Stimulated activated CD8-positive, alpha-beta memory T cell treated with anti-CD3 and anti-CD28 coated beads, Interleukin-15, amount 100 ng/mL, for 48 hours (primary cell): ENCODE measurements around the gene BCL6.

Experiments
- DNase-seq, 2 donors: peaks; one replicate each; pipeline ENCODE4 v3.0.0-alpha.2; 2020; ENCODE audit warnings: low read depth in 2 of 2

The BCL6 gene

DNA sequence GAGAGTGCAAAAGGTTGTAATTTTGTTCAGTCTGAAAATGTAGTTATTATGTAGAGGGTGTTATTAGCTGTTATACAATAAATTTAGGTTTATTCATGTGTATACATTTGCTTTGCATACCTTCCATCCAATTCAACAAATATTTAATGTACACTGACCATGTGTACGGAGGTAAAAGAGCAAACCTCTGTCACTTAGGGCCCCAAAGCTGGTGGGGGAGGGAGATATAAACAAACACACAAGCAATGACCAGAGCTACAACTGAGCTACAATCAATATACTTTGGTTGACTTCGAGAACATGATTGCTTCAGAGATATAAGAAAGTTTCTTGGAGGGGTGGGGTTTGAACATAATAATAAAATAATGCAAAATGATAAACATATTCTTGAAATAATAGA is 17.5 kb upstream of the BCL6 start:
- no peak for DNase-seq

- no peak for DNase-seq
Measured at GRCh38 chr3:187759601-187760000, 14.3 kb upstream of the BCL6 start.

- DNase-seq, result no peak
Measured at GRCh38 chr3:187758318-187758955, 13.2 kb upstream of the BCL6 start.

GRCh38 chr3:187753516-187753915 is 8.2 kb upstream of the BCL6 start:
- DNase-seq, result no peak

GRCh38 chr3:187750513-187751123 is 5.3 kb upstream of the BCL6 start:
- DNase-seq, result no peak

DNA sequence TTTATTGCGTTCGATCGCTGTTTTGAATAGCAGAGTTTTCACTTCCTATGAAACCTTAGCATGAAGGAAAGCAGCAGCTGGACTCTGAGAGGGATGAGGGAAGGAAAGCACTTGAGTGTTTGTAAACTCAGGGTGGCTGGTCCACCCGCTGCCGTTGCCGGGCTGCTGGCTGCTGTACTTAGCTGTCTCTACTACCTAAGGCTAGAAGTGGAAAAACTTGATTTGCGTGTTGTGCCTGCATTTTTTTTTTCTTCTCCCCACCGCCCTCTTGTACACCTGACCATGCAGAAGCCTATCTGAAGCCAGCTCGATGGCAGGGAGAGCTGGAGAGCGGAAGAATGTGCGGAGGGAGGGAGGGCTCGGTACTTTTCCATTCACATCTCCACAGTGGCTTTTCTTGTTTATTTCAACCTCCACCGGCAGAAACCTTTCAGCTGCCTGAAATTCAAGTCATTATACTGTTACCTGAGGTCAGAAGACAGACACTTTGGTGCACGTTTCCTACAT is 4.8 kb upstream of the BCL6 start:
- DNase-seq, result no peak

GRCh38 chr3:187748050-187748481 is 2.8 kb upstream of the BCL6 start:
- DNase-seq, result peak; percentile 84

GRCh38 chr3:187747506-187747905 is 2.2 kb upstream of the BCL6 start:
- no peak for DNase-seq

- no peak for DNase-seq
Measured at GRCh38 chr3:187746442-187747281, 1.4 kb upstream of the BCL6 start.

DNA sequence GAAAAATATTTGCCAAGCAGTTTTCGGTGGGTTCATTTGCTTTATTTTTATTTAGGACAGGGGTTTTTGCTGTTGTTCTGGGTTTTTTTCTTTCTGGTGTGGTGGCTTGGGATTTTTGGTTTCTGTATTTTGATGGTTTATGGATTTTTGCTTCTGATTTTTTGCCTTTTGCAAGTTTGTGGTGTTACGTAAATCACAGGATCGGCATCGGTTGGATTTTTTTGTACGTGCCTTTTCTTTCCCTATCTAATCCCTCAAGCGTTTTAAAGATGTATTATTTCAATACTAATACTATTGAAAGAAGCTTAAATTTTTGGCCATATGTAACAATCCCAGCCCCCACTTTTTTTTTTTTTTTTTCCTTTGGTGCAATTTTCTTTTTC is 782 bp upstream of the BCL6 start:
- DNase-seq, result no peak

DNA sequence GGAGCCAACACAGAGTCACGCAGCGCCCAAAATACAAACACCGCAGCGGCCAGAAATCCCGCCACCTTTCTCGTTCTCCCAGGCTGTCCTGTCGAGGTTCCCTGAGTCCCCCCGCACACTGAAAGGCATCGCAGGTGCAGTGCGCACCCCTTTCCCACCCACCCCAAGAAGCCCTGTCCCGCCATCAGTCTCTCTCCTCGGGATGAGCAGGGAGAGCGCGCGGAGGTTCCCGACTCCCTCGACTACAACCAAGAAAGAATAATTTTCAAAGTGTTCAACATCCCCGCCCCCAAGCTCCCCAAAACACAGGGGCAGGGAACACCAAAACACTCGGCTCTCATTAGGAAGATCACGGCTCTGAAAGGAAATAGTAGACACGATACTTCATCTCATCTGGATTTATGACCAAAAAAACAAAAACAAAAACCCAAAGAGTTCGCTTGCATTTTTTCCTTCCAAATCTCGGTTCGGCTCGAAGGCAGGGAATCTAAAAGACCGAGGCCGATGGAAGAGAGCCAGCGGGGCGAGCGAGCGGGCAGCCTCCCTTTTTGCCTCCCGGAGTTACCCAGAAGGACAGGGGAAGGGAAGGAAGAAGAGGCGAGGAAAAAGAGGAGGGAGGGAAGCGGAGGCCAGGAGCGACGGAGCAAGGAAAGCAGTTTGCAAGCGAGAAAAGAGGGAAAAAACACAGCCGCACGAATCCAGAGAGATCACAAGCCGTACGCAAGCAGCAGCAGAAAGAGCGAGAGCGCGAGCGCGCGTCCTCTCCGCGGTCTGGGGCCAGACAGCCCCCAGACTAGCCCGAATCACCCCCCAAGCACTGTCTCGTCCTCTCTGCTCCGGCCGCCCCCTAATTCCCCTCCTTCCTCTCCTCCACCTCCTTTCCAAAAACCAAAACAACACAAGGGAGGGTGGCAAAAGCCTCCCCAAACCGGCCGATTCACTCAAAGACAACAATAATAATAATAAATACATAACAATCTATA is 808 bp downstream of the BCL6 start:
- peak in 1 of 2 donors; percentile 36 for DNase-seq

DNA sequence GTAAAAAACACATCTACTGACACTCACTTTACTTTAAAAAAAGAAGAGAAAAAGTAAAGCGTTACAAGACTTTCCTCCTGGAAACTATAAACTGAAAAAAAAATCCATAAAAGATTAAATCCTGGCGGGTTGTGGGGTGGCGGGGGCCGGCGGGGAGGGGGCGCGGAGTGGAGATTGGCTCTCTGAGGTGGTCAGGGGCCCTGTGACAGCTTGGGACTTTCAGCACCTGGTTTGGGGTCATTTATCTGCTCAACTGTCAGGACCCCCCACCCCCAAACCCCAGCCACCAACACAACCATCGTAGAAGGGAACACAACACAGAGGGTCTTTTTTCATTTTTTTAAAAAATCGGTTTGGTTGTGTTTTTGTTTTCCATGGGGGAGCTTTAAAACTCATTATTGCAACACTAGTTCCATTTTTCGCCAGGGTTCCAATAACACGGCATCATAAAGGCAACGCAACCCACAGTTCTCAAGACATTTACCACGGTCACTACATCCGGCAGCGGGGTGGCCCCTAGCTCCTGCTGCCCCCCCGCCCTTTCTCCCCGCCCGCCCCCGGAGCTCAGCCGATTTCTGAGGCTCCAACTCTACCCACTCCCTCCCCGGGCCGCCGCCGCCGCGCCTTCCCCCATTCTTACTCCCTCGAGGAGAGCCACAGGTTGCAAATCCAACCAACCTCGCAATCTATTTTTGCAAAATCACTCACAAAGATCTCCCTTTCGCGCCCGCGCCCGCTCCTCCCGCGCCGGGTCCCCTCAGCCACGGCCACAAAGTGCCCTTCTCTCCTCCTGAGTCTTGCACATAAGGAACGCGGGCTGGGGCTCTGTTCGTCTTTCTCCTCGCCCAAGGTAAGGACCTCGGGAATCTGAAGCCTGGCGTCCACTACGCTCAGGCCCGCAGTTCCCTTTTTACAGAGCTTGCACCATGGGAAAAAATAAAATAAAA is 1.8 kb downstream of the BCL6 start:
- peak in 1 of 2 donors; percentile 56 for DNase-seq

DNA sequence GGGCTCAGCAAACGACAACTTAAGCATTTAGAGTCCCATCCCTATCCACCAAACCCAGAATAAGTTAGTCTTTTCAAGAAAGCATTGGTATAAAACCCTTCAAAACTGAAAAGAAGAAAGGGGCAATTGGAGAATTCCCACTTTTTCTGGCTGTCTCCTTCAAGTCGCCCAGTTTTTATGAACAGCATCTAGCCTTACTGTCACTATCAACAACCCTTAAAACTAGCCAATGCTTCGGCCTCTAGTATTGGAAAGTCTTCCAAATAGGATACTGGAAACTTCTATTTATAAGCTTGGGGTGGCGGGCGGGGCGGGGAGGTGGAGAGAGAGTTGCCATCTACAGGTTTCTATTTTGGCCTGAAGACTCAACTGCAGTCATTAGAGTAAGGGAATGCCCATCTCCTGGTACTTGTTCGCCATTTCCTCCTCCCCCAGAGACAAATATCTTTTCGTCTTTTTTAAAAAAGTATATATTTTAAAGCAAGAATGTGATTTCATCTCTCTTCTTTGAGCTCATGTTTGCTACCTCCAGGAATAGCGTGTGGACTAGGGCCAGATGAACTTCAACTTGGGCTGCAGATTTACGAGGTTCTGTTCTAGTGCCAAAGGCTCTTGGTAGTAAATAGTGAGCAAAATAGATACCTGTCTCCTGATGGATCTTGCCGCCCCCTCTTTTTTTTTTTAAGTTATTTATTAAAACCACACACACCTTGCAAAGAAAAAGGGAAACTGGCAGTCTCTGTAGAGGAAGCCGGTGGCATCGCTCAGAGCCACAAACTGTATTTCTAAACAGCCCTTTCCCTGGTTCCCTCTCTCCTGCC is 2.7 kb downstream of the BCL6 start:
- no peak for DNase-seq

DNA sequence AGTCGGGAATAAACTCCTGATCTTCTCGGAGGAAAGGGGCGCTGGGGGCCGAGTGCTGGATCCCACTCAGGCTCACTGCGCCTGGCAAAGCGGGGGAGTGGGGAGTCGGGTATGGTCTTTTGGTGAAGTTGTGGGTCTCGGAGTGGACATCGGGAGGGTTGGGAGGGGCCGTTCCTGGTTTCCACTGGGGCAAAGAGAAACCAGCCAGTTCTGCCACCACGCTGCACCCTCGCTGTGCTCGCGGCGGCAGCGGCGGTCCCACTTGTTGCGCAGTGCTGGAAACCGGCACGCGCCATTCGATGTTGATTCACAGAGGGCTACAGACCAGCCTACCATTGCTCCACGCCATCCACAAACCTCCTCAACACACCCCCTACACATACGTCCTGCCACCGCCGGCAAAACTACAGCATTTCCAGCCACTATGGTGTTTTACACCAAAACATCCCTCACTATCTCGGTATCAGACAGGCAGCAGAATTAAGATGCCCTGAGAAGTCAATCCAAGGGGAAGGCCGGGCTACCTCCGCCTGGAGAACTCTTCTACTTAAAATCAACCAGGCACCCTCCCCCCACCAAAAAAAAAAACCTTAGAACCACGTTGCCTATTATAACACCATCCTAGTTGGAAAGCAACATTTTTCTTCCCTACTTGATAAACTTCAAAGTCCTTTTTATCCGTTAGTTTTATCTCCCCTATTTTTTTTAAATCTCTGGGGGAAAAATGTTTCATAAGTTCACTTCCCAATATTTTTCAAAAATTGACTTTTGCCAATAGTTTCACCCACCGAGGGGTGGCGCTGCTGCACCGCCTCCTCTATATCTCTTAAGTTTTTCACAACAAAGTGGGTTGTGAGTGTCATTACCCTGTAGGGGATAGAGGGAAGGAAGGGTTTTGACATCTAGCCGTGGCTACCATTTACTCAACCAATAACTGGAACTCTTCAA is 3.6 kb downstream of the BCL6 start:
- DNase-seq, result peak in 1 of 2 donors; percentile 70

GRCh38 chr3:187740421-187741399 is 4.6 kb downstream of the BCL6 start:
- peak in 1 of 2 donors; percentile 38 for DNase-seq

DNA sequence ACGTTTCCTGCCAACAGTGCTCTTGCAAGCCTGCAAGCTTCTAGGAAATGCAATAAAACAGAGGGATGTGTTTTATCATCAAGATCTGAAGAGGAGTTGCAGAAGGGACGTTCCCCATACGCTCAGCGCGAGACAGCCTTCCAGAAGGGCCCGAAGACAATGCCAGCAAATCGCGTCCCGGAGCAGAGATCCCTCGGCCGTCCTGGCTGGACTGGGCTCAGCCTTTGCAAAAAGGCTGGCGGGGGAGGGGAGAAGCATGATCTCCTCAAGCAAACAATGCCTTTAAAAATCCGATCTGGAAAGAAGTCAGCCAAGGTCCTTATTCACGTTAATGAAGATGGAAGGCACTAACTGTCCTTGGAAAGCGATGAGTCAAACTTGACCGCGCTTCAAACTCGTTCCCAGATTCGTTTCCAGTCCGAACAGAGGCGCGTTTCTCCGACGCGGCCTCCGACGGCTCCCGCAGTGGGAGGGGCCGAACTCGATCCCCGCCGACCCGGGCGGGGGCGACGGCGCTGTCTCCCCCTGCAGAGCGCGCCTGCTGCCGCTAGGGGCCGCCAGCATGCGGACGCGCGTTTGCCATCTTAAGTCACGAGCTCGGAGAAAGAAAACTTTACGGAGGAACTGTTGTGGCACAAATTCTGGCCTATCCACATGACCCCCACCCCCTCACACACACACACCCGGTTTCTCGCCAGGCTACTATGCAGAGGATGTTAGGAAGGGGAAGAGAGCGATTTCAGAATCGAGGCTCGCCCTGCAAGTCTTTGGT is 5.5 kb downstream of the BCL6 start:
- DNase-seq, result peak in 1 of 2 donors; percentile 72
